NOMO-1 treated with dmso at 0.1 percent for 144 hours (cell line): Measurements from ENCODE around the gene CEACAM4.
"Not testable (repeated sequence)": the region's sequence is repeated elsewhere in the genome, so short reads cannot be mapped to it uniquely, and the experiment has no call there.

ENCODE experiments used
- DNase-seq: peaks from one replicate; lab custom pipeline; 2025; ENCODE audit not compliant: unreplicated experiment; lab: John Stamatoyannopoulos, UW

Gene CEACAM4

DNA sequence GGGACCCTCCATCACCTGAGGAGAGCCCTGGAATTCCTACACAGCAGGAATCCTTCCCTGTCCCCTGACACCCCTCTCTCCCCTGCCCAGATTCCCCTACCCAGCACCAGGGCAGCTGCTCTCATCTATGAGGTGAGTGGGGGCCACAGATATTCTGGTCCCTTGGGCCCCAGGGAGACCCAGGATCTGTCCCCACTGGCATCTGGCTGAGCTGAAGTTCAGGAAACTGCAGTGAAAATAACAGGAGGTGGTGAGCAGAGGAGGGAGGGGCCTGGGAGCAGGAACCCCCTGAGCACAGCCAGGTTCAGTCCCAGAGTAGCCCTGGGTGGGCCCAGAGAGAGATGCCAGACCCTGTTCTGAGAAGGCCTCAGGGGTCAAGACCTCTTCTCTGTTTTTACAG is 40.8 kb downstream of the CEACAM4 start:
- DNase-seq, result no peak

DNA sequence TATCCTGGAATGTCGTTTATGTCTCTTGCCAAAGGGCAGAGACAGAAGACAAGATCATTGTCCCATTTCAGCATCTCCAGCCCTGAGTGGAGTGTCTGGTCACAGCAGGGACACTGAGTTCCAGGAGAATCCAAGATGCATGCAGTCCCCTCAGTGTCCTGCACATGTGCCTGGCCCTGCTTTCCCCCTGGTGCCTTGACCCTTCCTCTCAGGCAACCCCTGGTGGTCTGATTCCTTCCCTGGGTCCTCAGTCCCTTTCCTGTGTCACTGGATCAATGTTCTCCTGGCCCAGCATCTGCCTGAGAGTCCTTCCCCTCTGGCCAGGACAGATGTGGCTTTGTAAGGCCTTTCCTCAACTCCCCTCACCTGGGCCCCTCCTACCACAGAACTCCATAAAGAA is 41.9 kb downstream of the CEACAM4 start:
- no peak for DNase-seq

DNA sequence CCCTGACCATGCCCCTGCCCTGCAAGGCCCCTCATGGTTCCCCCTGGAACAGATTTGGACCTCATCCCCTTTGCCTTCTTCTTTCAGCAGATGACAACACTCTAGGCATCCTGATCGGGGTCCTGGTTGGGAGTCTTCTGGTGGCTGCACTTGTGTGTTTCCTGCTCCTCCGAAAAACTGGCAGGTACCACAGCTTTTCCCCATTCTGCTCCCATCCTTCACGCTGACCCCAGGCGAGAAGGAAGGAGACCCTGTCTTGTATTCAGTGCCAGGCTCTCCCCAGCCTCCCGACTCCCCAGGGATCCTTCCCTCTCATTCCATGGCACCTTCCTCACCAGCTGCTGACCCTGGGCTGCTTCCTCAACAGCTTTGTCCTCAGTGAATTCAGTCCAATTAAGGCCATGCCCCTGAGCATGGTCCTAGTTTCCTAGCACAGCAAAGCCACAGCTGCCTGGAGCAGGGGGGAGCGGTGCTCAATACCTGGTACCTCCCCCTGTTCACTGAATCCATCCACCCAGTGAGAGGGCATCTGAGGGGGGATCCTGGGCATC is 42.5 kb downstream of the CEACAM4 start:
- no peak for DNase-seq

DNA sequence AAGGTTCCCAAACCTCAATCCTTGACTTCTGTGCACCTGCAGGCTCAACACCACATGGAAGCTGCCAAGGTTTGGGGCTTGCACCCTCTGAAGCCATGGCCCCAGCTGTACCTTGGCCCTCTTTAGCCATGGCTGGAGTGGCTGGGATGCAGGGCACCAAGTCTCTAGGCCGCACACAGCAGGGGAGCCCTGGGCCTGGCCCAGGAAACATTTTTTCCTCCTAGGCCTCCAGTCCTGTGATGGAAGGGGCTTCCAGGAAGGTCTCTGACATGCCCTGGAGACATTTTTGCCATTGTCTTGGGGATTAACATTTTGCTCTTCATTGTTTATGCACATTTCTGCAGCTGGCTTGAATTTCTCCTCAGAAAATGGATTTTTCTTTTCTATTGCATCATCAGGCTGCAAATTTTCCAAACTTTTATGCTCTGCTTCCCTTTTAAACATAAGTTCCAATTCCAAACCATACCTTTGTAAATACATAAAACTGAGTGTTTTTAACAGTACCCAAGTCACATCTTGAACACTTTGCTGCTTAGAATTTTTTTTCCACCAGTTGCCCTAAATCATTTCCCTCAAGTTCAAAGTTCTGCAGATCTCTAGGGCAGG is 44.2 kb downstream of the CEACAM4 start:
- not testable (repeated sequence) for DNase-seq

DNA sequence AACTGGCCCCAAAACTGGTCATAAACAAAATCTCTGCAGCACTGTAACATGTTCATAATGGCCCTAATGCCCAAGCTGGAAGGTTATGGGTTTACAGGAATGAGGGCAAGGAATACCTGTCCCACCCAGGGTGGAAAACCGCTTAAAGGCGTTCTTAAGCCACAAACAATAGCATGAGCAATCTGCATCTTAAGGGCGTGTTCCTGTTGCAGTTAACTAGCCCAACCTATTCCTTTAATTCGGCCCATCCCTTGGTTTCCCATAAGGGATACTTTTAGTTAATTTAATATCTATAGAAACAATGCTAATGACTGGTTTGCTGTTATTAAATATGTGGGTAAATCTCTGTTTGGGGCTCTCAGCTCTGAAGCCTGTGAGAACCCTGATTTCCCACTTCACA is 45.8 kb downstream of the CEACAM4 start:
- DNase-seq, result not testable (repeated sequence)

DNA sequence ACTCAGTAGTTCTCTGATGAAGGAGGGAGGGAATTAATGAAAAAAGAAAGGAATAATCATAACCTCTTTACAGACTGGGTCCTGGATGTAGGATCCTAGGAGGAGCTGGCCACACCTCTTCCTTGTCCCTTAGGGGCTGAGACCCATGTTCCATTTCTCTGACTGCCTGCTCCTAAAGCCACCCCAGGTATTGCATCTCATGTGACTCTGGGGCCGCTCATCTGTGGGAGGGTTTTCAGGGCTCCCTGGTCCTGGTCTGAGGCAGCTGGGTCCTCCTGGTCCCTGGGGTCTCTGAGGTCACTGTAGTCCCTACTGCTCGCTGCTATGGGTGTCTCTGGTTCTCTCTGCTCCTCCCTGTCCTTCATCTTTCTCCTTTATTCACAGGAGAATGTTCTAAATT is 48.0 kb downstream of the CEACAM4 start:
- no peak for DNase-seq

DNA sequence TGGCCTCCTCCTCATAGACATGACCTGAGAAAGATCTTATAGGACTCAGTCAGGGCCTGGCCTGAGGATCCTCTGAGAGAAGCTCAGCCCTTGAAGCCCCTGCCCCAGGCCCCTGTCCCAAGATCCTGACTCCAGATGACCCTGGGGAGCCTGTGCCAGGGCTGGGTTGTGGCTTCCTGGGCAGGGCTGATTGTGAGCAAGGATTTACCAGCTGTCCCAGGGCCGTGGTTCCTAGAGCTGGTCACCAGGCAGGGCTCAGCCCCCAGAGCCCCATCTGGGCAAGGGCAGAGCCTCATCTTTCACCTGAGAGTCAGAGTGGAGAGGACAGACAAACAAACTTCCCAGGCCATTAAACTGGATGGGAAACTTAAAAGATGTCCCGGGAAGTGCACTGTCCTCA is 49.0 kb downstream of the CEACAM4 start:
- no peak for DNase-seq

DNA sequence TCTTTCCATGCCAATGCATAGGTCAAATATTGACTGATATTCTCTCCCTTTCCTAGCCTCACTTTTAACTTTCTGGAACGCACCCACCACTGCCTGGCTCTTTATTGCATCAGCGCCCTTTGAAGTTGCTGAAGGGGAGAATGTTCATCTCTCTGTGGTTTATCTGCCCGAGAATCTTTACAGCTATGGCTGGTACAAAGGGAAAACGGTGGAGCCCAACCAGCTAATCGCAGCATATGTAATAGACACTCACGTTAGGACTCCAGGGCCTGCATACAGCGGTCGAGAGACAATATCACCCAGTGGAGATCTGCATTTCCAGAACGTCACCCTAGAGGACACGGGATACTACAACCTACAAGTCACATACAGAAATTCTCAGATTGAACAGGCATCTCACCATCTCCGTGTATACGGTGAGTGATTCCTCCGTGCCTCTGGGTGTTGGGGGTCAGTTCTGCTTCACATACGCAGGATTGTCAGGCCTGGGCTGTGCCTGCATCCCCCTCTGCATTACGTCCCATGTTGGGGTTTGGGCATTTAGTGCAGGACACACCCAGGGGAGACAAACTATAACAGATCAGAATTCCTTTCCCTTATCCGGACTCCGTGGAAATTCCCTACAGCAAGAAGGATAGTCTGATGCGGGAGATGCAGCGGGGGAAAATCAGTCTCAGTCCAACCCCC is 49.6 kb downstream of the CEACAM4 start:
- no peak for DNase-seq

DNA sequence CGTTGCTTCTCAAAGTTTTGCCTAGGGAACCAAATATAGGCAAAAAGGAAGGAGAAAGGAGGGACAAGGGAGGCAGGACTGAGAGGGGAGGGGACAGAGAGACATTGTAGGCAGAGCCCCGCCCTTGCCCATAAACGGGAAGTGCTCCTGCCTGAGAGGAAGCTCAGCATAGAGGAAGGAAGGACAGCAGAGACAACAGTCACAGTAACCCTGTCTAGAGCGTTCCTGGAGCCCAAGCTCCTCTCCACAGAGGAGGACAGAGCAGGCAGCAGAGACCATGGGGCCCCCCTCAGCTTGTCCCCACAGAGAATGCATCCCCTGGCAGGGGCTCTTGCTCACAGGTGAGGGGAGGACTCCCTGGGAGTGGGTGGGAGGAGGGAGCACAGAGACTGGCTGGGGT is 50.9 kb downstream of the CEACAM4 start, which contains the start of gene CEACAM21:
CEACAM21 (plus strand) TSS at position 169 of the 400 bp plus-strand sequence; CDS start at position 278, 109 bp downstream.
- peak; percentile 93 for DNase-seq

DNA sequence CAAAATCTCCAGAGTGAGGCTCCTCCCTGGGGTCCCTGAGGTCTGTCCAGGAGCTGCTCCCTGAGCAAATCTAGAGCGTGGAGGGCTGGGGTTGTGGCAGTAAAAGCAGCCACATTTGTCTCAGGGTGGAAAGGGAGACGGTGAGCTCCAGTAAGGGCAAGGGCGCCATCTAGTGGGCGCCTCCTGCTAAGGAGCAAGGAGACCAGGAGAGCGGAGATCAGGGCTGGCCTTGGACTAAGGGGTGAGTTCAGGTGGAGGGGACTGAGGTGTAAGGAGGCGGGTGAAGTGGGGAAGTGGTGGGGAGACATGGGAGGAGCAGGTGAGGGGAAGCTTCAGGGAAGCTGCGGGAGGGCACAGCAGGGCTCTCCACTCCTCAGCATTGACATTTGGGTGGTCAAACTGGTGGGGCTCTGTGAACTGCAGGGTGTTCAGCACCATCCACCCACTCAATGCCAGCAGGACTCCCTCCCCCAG is 56.2 kb downstream of the CEACAM4 start:
- DNase-seq, result peak; percentile 77

DNA sequence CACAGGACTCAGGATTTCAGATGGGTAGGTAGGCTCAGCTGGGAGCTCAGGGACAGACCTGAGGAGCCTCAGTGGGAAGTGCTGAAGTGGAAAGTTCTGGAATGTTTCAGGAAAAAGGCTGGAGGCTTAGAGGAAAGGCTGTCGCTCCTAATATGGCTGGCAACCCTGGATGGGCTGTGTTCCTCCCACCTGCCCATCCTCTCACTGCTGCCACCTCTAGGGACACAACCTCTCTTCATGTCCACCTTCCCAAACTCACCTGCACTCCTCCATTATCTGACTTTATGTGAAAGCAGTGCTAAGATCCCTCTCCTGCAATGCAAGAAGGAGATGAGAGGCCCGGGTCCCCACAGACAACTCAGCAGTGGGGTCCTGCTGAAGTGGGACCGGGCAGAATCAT is 56.7 kb downstream of the CEACAM4 start:
- DNase-seq, result no peak

DNA sequence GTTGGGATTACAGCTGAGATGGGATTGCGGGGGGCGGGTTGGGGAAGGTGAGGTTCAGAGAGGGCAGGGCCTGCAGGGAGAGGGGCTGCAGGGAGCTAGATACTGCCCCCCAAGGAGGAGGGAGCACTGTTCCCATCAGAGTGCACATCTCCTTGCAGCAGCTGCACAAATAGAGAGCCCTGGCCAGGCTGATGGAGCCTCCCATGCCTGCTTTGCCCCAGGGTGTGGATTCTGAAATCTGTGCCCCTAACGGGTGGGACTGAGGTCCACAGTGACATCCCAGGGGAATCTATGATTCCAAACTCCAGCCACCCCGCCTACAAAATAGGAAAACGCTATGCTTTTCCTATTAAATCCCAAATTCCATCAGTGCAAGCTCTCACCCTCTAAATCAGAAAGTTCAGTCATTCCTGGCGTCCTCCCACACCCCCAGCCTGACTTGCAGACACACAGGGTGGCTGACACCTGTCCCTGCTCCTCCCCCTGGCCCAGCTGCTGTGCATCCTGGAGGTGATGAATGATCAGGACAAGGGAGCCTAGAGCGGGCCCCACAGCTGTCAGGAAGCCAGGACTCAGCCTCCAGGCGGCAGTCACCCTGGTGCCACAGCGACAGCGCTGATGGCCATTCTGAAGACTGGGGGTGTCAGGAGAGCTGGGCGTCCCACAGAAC is 57.3 kb downstream of the CEACAM4 start:
- DNase-seq, result no peak
